GM18526 (cell line): ENCODE data around the gene THBS3.

Experiments used
- POLR2A ChIP-seq: IDR thresholded peaks from 3 replicates; pipeline ENCODE4 v1.6.1; 2011; ENCODE audit not compliant: insufficient read length; ENCODE audit errors: extremely low read depth

THBS3 gene

GRCh38 chr1:155207806-155208540 is at the start of gene THBS3:
THBS3 (minus strand) TSS chr1:155207897; CDS start chr1:155207876, 21 bp downstream.
- TF ChIP-seq POLR2A = no peak

GRCh38 chr1:155256058-155256852 is 48.6 kb upstream of the THBS3 start:
- no peak for TF ChIP-seq POLR2A

GRCh38 chr1:155255243-155256007 is 47.7 kb upstream of the THBS3 start, which contains the start of gene ENTREP3:
ENTREP3 (minus strand) TSS chr1:155255483; CDS start chr1:155254877, 606 bp downstream.
- peak; percentile 50 for TF ChIP-seq POLR2A

GRCh38 chr1:155254714-155255242 is 47.1 kb upstream of the THBS3 start:
- no peak for TF ChIP-seq POLR2A

GRCh38 chr1:155254228-155254713 is 46.6 kb upstream of the THBS3 start:
- TF ChIP-seq POLR2A = no peak

- no peak for TF ChIP-seq POLR2A
These were observed 46.1 kb upstream of the THBS3 start for GRCh38 chr1:155253797-155254196.

- no peak for TF ChIP-seq POLR2A
These were observed 45.5 kb upstream of the THBS3 start for GRCh38 chr1:155253208-155253607.

GRCh38 chr1:155251566-155251965 is 43.9 kb upstream of the THBS3 start:
- no peak for TF ChIP-seq POLR2A

- peak; percentile 32 for TF ChIP-seq POLR2A
These were observed 43.1 kb upstream of the THBS3 start for GRCh38 chr1:155250633-155251449.

GRCh38 chr1:155250246-155250632 is 42.5 kb upstream of the THBS3 start:
- TF ChIP-seq POLR2A = no peak

- TF ChIP-seq POLR2A = no peak
These were observed 40.2 kb upstream of the THBS3 start for GRCh38 chr1:155247667-155248553.

- no peak for TF ChIP-seq POLR2A
These were observed 37.4 kb upstream of the THBS3 start for GRCh38 chr1:155245163-155245524.

GRCh38 chr1:155244368-155245162 is 36.9 kb upstream of the THBS3 start:
- peak; percentile 97 for TF ChIP-seq POLR2A

- TF ChIP-seq POLR2A = no peak
These were observed 35.2 kb upstream of the THBS3 start for GRCh38 chr1:155242805-155243358.
